HG02938 (cell line): ENCODE results near the gene DNAJB12.
"Not testable (repeated sequence)": the region's sequence is repeated elsewhere in the genome, so short reads cannot be mapped to it uniquely, and the experiment has no call there.

Experiments used
- ATAC-seq: cut with Tn5 transposase; IDR thresholded peaks from one replicate; pipeline ENCODE4 v1.9.1; 2021; ENCODE audit warnings: mild to moderate bottlenecking, moderate library complexity; ENCODE audit not compliant: unreplicated experiment

DNAJB12 gene

DNA sequence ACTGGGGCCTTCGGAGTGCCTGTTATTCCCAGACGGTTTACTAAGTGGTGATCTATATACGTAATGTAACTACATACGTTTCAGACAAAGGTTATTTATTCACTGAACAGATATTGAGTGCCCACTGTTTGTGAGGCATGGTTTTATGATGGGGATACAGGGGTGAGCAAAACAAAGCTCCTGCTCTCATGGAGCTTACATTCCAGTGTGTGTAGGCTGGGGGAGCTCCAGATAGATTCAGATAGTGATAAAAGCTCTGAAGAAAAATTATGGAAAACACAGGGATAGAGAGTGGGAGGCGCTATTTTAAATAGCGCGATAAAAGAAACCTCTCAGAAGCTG lies 466 bp upstream of the DNAJB12 start:
- ATAC-seq = no peak

DNA sequence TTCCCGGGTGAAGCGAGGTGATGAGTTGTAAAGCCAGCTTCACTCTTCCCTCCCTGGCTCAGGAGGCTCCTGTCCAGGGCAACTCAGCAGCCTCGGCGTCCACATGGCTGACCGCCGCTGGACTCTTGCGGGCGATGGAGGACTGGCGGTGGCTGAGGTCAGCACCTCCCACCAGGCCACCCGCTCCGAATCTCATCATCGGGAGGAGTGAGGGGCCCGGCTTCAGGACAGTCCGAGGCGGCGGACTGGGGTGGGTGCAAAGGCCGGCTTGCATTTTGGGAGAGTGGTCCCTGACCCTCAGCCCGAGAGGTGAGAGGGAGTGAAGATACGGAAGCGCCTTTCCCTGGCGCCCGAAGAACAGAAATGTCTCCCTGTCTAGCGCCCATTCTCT lies 759 bp downstream of the DNAJB12 start:
- ATAC-seq = peak; percentile 3

DNA sequence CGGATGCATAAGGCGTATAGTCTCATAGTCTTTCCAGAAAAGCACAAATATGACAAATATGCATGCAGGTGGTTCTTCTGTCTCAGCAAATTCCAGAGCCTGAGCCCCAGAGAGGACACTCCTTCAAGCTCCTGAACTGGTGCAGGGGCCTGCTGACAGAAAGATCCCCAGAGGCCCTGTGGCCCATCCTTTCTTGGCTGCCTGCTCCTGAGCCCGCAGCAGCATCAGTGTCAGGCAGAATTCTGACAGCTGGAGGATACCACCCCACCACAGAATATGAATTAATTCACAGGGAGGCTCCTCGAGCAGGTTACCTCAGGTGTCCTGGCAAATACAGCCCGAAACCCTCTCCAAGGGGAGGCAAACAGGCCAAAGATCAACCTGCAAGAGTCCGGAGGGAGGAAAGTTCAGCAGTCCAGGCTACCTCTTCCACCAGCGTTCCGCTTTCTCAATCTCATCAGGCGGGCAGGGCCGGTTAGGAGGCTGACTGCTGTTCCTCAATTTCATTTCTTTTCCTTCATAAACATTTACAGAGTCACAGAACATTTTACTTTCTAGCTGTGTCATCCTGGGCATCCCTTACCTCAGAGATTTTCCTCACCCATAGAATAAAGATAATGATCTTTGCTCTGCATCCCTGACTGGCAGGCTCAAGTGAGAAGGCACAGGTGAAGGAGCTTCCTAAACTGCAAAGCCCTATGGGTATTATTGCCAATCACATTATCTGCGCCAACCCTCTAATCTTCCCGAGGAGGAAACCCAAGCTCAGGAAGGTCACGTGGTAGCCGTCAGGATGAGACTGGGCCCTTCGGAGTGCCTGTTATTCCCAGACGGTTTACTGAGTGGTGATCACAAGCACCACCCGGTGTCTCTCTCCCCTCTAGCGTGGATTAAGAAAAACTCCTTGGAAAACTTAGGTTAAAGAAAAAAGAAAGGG lies 1.4 kb downstream of the DNAJB12 start:
- no peak for ATAC-seq

DNA sequence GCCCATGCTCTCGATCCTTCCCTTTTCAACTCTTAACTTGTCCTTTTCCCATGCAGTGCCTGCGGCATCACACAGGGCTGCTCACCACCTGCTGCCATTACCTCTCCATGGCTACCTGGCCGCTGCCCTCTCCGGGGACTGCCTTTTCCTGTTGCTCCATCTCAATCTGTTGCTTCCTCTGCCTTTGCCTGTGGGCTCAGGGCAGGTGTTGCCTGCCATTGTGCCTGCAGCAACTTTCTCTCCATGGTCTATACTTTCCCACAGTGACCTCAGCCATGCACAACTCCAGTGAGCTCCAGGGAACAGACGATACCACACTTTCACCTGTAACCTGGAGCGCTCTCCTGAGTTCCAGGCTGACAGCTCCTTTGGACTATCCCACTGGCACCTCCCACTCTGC lies 3.2 kb downstream of the DNAJB12 start:
- no peak for ATAC-seq

DNA sequence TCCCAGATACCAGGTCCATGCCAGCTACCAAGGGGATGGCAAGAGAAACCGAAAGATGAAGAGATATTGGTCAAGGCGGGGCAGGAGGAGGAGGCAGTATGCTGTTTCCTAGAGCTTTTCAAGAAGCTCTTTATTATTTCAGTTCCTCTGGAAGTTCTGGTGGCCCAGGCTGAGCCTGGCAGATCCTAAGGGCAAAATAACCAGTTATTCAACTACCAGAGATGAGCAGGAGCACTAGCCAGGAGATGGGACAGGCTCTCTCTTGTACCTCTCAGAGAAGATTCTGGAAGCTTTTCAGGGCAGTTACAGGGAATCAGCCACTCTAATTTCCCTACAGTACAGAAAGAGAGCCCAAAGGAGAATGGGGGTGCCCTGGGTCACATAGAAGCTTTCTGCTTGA lies 5.3 kb downstream of the DNAJB12 start:
- ATAC-seq = no peak

DNA sequence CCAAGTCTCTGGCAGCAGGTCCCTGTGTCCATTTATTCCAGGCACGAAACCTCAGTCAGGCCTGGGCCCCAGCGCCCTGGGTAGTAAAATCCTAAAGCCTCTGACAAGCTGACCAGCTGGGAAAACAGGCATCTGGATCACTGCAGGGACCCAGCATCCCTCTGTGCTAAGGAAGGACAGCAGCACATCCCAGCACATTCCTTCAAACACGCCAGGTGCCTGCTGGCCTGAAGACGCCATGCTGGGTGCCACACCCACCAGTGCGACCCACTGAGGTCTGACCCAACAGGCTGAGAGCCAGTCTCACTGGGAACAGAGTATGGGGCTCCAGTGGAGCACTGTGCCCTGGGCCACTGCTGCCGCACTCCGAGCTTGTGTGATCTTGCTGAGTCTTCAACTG lies 6.4 kb downstream of the DNAJB12 start:
- ATAC-seq = no peak

DNA sequence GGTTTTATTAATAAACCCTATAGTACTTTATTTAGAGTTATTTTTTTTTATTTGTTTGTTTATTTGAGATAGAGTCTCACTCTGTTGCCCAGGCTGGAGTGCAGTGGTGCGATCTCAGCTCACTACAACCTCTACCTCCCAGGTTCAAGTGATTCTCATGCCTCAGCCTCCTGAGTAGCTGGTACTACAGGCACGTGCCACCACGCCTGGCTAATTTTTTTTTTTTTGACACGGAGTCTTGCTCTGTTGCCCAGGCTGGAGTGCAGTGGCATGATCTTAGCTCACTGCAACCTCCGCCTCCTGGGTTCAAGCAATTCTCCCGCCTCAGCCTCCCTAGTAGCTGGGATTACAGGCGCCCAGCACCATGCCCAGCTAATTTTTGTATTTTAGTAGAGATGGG lies 8.6 kb downstream of the DNAJB12 start:
- not testable (repeated sequence) for ATAC-seq

DNA sequence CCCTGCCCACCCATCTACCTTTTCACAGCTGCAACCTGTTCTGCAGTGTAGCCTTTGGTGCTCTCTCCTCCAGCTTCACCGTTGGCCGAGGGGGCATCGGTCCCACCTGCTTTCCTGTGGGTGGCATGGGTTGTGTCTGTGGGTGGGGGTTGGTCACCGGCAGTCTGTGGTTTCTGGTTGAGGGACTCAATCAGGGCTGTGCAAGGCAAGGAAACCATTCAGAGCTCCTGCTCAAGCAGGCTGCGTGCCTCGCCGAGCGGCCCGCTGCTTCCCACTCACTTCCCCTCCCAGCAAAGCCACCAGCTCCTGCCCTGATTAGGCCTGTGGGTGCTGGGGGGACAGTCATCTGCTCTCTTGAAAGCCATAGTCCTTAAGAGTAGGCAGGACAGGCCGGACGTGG lies 9.8 kb downstream of the DNAJB12 start:
- no peak for ATAC-seq

DNA sequence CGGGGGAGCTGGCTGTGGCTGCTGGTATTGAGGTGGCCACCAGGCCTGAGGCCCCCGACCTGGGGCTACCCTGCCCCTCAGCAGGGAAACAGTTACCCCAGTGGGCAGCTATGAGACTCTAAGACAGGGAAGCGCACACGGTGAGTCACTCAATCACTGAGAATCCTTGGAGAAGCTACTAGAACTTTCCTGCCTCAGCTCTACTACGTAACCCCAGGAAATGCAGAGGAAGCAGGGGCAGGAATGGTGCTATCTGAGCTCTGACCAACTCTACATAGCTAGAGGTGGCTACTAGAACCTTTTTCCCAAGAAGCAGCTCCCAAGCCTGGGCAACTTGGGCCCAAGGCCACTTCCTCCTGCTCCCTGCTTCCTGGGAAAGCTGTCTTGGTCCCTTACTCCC lies 11.8 kb downstream of the DNAJB12 start:
- ATAC-seq = no peak

DNA sequence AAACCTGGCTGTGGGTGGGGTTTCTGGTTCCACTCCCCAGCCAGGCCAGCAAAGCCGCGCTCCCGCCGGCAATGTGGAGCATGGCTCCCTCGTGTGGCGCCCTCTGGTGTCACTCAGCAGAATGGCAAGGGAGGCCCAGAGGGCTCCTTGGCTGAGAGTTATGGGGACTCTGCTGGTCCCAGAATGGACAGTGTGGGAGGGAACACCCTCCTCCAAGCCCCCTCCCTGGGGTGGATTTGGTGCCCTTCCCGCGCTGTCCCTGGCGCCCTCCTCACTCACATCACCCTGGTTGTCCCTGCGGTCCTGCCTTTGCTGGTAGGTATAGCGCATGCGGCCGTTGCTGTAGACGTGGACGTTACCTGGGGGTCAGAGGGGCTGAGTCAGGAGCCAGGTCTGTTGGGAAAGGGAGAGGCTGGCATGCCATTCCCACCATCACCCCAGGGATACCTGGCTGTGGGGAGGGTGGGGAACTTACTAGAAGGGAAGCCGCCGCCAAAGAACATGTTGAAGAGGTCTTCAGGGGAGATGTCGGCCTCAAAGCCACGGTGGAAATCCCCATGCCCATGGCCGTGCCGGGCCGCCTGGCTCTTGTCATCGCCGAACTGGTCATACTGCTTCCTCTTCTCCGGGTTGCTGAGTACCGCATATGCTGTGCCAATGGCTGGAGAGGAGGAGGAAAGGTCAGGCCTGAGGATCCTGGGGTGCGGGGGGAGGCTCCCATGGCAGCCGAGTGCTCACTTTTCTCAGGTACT lies 14.0 kb downstream of the DNAJB12 start:
- ATAC-seq = no peak

DNA sequence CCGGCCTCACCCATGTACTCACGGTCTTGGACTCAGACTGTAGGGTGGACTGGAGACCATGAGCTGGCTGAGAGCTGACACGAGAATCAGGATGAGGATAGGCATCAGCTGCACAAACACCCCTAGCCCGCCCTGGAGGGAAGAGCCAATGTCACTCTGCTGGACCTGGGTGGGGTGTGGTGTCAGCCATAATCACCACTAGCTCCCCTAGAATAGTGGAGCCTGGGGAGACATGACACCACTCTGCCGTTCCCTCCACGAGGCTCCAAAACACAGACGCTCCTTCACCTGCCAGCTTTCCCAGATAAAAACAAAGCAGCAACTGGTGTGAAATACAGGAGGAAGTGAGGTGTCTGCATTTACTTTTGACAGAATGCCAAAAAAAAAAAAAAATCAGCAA lies 16.5 kb downstream of the DNAJB12 start:
- ATAC-seq = no peak

DNA sequence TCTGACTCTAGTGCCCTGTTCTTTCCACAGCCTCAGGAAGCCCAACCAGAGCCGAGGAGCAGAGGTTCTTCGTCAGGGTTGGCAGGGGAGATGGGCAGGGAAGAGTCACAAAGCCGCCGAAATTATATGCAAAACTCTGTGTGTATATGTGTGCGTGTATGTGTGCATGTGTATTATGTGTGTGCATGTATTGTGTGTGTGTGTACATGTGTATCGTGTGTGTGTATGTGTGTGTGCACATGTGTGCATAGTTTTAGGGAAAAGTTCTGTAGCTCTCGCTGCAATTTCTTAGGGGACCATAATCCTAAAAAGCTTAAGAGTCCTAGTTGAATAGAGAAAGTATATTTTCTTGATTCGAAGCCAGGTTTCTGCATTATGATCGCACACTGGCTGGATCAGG lies 17.0 kb downstream of the DNAJB12 start:
- no peak for ATAC-seq

DNA sequence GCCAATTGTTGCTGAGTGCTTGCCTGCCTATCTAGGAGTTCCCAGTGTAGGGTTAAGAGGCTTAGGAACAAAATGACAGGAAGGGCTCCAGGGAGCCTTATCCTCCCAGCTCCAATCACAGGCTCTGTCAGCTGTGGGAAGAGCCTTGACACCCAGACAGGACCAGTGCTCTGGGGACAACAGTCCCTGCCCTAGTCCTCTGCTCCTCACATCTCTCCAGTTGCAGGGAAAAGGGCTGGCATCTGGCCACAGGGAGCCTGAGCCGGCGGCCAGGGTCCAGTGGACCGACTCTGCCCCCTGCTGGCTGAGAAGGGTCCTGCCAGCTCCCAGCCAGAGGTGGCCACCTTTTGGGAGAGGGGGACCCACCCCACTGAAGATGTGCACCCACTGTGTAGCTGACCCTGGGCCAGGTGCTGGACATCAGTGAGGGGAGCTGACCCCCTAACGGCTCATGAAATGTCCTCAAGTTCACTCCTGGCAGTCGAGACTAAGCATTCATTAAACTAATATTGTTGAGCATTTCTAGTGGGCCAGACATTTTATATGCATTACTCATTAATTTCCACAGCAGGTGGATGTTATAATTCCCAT lies 17.6 kb downstream of the DNAJB12 start:
- ATAC-seq = no peak

DNA sequence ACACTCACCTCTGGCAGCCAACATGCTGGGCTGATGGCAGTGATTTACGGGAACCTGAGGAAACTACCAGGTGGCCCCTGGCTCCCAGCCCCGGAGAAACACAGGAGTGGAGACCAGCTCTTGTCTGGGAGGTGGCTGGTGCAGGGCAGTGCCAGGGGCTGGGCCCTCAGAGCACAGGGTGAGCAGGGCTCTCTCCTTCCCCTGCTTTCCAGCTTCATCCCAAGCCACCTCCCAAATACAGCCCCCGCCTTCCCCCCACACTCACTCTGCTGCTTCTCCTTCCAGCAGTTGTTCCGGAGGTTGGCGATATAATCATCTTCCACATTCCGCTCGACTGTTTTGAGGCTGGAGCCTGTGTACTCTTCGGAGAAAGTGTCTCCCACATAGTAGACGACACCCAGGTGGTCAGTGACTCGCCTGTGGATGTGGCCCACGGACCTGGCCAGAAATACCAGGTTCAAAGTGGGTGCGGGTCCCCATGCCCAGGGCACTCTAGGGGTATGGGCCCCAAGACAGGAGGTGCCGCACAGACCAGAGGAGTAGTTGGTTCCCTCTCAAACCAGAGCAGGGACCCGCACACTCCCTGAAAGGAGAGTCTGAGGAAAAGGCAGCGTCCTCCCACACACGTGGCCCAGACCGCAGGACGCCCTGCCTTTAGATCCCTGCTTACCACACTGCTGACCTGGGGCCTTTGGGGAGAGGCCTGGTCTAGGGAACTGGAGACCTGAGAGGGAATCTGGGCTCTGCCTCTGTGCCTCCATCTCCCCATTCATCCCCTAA lies 18.3 kb downstream of the DNAJB12 start:
- ATAC-seq = no peak

DNA sequence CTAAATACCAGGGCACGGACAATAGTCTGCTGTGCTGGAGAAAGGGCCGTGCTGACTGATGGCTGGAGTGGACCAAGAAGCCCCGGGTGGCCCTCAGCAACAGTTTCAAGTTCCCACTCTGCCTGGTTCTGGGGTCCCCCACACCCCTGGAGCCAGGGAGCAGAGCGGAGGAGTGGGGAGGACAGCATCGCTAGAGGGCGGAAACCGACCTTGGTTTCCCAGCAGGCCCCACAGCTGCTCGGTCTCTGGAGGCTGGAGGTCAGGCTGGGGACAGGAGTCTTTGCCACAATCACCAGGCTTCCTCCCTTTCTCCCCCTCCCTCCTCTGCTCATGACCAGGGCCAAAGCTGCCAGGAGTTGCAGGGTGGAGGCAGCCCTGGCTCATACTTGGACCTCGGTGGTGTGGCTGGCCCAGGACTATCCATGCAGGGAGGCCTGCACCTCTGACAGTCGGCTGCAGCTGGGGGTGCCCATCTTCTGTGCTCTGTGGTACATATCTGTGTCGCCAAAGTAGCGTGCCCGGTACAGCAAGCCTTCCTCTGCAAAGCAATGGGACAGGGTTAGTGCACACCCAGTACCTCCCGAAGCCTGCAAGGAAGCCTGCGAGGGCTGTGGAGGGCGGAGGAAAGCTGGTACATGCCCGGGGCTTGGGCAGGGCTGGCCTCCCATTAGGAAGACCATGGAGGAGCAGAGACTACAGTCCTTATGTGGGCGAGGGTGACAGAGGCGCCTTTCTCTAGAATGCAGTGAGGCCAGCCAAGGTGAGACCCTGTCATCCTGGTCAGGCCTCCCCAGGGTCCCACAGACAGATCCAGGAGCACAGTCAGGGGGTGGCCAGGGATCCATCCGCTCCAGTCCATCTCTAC lies 19.1 kb downstream of the DNAJB12 start:
- peak; percentile 28 for ATAC-seq

DNA sequence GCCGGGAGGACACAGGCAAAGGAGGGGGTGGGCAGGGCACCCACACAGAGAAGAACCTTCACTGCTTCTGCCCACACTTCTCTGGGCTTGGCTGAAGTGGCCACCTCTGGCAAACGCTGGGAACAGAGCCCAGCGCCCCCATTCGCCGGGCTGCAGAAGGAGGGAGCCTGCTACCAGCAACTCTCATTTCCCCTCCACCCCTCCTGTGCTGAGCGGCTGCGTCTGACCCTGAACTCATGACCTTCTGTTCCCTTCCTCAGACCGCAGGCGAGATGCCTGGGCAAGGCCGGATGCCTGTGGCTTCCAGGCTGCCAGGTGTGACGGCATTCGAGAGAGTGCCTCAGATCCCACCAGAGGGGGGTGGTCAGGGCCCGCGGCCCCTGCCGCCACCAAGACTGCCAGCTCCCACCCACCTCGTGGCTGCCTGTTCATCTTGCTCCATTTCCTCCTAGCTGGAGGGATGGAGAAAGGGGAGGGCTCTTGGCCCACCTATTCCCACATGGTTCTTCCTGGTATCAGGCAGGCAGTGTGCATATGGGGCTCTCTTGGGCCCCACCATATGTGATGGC lies 19.8 kb downstream of the DNAJB12 start:
- ATAC-seq = peak; percentile 55

DNA sequence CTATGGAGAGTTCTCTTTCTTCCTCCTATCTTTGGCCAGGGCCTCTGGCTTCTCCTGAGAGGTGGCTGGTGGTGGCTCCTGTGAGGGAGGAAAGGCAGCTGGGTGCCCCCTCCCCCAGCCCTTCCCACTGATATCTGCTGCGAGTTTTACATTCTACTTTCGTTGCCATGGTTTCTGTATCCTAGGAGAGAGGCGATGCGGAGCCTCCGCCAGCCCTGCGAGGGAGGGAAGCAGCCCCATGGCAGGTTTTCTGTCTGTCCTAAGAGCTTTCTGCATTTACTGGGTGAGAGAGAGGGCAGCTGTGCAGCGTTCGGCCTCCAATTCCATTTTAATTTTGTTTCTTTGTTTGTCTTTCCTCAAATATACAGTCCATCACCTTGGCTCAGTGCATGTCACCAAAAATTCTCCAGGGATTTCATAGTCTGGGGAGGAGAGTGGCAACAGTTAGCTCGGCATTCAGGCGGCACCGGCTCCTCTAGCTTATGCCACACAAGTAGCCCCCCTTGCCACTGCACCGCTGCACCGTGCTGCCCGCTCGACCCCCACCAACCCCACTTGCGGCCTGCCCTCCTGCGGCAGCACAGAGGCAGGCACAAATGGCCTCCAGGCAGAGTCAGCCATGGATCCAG lies 20.4 kb downstream of the DNAJB12 start:
- ATAC-seq = no peak

DNA sequence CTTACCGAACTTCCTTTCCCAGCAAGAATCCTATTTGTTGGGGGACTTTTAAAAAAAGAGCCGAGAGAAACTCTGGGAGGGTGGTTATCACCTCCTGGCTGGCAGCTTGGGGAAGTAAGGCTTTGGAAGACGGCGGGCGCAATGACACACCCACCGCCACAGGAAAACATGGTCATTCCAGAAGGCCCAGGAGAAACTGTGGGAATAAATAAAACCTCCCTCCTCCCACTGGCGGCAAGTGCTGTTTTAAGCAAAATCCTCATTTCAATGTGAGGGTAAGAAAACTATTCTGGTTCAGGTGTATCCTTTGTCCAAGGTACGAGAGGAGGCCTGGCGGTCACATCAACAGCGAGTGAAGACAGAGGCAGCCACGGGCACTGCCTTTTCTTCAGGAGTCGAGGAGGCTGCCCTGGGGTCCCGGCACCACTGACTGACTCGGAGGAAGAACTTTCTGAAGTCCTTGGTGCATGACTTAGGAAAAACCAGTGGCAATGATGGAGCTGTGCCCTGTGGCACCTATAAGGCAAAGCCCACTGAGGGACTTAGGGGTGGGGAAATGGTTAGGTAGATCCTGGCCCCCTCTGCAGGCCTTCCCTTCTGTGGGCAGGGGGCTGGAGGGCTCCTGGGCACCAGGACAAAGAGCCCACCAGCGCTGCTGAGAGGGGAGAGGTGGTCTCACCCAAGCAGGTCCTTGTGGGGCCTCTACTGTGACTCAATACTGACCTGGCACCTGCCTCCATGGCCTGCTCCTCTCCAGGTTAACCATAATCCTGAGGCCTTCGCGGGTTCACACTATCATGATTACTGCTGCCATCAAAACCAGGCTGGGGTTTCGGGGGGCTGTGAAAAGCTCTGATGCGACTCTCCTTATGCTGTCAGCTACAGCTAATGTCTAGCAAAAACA lies 21.4 kb downstream of the DNAJB12 start:
- no peak for ATAC-seq
